HEK293T (cell line): ENCODE data around the gene CYP2W1.

ENCODE experiments used
- CTCF ChIA-PET: fragments of 350-600 bp; formaldehyde crosslinking; extraction: SDS; loops from one replicate; lab custom pipeline; 2021; ENCODE audit warnings: antibody characterized with exemption, inconsistent platforms; lab: Yijun Ruan, JAX
- POLR2A ChIA-PET: fragments of 350-600 bp; formaldehyde crosslinking; extraction: SDS; loops from one replicate; lab custom pipeline; 2020; ENCODE audit warnings: antibody characterized with exemption, inconsistent platforms; lab: Yijun Ruan, JAX
- DNase-seq: peaks from one replicate; pipeline ENCODE4 v3.0.0; 2012; ENCODE audit warnings: mixed read lengths; ENCODE audit errors: extremely low spot score
- ARNT ChIP-seq: fragments of 450-650 bp; IDR thresholded peaks from 2 replicates; pipeline ENCODE4 v1.6.1; 2017; ENCODE audit warnings: mild to moderate bottlenecking
- BHLHE40 ChIP-seq: fragments of 450-650 bp; IDR thresholded peaks from 2 replicates; pipeline ENCODE4 v1.6.1; 2016; ENCODE audit warnings: mild to moderate bottlenecking, moderate library complexity, borderline replicate concordance
- CTBP1 ChIP-seq: fragments of 450-650 bp; IDR thresholded peaks from 2 replicates; pipeline ENCODE4 v1.6.1; 2016; ENCODE audit warnings: borderline replicate concordance
- ELF4 ChIP-seq: fragments of 450-650 bp; IDR thresholded peaks from 2 replicates; pipeline ENCODE4 v1.6.1; 2017; ENCODE audit warnings: antibody characterized with exemption
- FOXA1 ChIP-seq: fragments of 450-650 bp; IDR thresholded peaks from 2 replicates; pipeline ENCODE4 v1.6.1; 2016; ENCODE audit warnings: mild to moderate bottlenecking
- FOXK2 ChIP-seq: fragments of 450-650 bp; IDR thresholded peaks from 2 replicates; pipeline ENCODE4 v1.6.1; 2016; ENCODE audit warnings: mild to moderate bottlenecking
- FOXM1 ChIP-seq: fragments of 450-650 bp; IDR thresholded peaks from 2 replicates; pipeline ENCODE4 v1.6.1; 2017; ENCODE audit warnings: mild to moderate bottlenecking, borderline replicate concordance
- HDGF ChIP-seq: fragments of 450-650 bp; IDR thresholded peaks from 2 replicates; pipeline ENCODE4 v1.6.1; 2017; ENCODE audit warnings: antibody characterized with exemption, borderline replicate concordance
- L3MBTL2 ChIP-seq: fragments of 450-650 bp; conservative IDR thresholded peaks from 2 replicates; pipeline ENCODE4 v1.6.1; 2016; ENCODE audit warnings: mild to moderate bottlenecking
- LEF1 ChIP-seq: fragments of 450-650 bp; IDR thresholded peaks from 2 replicates; pipeline ENCODE4 v1.6.1; 2017; ENCODE audit warnings: mild to moderate bottlenecking, borderline replicate concordance
- NFRKB ChIP-seq: fragments of 450-650 bp; IDR thresholded peaks from 2 replicates; pipeline ENCODE4 v1.6.1; 2016; ENCODE audit warnings: mild to moderate bottlenecking, moderate library complexity
- SP1 ChIP-seq: fragments of 450-650 bp; IDR thresholded peaks from 2 replicates; pipeline ENCODE4 v1.6.1; 2017
- SUZ12 ChIP-seq: fragments of 450-650 bp; IDR thresholded peaks from 2 replicates; pipeline ENCODE4 v1.6.1; 2016; ENCODE audit warnings: mild to moderate bottlenecking
- TARDBP ChIP-seq: fragments of 450-650 bp; IDR thresholded peaks from 2 replicates; pipeline ENCODE4 v1.6.1; 2016
- ZNF384 ChIP-seq: fragments of 450-650 bp; IDR thresholded peaks from 2 replicates; pipeline ENCODE4 v1.6.1; 2016
- TF ChIP-seq, protein P1 (sequence below): fragments of 450-650 bp; IDR thresholded peaks from 2 replicates; pipeline ENCODE4 v1.6.1; 2016

CYP2W1 gene

GRCh38 chr7:1004018-1004852 lies 21.3 kb downstream of the CYP2W1 start:
- ChIA-PET CTCF (no interaction called here), POLR2A (no interaction called here)
- DNase-seq: no peak
- TF ChIP-seq ELF4: no peak
- no peak for TF ChIP-seq SUZ12
- no peak for TF ChIP-seq SP1
- no peak for TF ChIP-seq NFRKB
- TF ChIP-seq ARNT: no peak
- TF ChIP-seq LEF1: no peak
- TF ChIP-seq TARDBP: no peak
- TF ChIP-seq HDGF: no peak
- TF ChIP-seq CTBP1: no peak
- TF ChIP-seq FOXM1: no peak
- no peak for TF ChIP-seq BHLHE40
- no peak for TF ChIP-seq FOXK2
- TF ChIP-seq, protein P1, sequence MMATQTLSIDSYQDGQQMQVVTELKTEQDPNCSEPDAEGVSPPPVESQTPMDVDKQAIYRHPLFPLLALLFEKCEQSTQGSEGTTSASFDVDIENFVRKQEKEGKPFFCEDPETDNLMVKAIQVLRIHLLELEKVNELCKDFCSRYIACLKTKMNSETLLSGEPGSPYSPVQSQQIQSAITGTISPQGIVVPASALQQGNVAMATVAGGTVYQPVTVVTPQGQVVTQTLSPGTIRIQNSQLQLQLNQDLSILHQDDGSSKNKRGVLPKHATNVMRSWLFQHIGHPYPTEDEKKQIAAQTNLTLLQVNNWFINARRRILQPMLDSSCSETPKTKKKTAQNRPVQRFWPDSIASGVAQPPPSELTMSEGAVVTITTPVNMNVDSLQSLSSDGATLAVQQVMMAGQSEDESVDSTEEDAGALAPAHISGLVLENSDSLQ: no peak
- no peak for TF ChIP-seq L3MBTL2
- no peak for TF ChIP-seq ZNF384
- no peak for TF ChIP-seq FOXA1

- CTCF ChIA-PET: no interaction called here
These were observed 22.3 kb downstream of the CYP2W1 start for GRCh38 chr7:1005303-1005702.

GRCh38 chr7:1007901-1008300 lies 24.9 kb downstream of the CYP2W1 start:
- POLR2A ChIA-PET: no interaction called here
- no peak for DNase-seq

More at GRCh38 chr7:1005303-1005702, 22.3 kb downstream of the CYP2W1 start:
- DNase-seq: no peak
- TF ChIP-seq FOXM1 (no peak), SUZ12 (no peak), ARNT (no peak), CTBP1 (no peak), L3MBTL2 (no peak), ELF4 (no peak), NFRKB (no peak), ZNF384 (no peak), FOXA1 (no peak), FOXK2 (no peak), SP1 (no peak)
- POLR2A ChIA-PET: no interaction called here

DNA sequence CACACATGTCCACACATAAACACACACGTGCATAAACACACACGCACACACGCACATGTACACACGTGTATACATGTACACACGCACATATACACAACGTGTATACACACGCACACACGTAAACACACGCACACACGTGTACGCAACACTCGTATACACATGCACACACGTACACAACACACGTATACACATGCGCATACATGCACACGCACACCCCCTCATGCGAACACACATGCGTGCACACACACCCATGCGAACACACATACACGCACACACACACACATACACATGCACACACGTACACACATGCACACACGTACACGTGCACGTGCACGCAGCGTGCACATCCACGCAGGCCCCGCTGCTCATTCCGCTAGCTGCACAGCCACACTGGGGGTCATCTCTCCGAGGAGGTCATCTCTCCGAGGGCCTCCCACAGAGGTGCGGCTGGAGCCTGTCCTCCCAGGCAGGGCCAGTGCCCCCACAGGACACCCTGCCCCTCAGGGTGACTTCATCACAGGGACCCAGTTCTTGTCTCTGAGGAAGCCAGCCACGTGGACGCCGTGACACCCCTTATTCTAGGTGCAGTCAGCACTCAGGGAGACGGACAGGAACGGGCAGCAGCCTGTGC lies 25.9 kb downstream of the CYP2W1 start:
- no peak for TF ChIP-seq FOXA1
- TF ChIP-seq ARNT: no peak
- no peak for TF ChIP-seq FOXK2
- TF ChIP-seq CTBP1: no peak
- TF ChIP-seq LEF1: no peak
- TF ChIP-seq L3MBTL2: no peak
- TF ChIP-seq SP1: no peak
- no peak for TF ChIP-seq NFRKB
- no peak for TF ChIP-seq TARDBP
- TF ChIP-seq, protein P1: no peak
- POLR2A ChIA-PET: no interaction called here
- DNase-seq: no peak
- CTCF ChIA-PET: no interaction called here

More at GRCh38 chr7:1007901-1008300, 24.9 kb downstream of the CYP2W1 start:
- no peak for TF ChIP-seq FOXA1
- TF ChIP-seq FOXM1: no peak
- TF ChIP-seq L3MBTL2: no peak
- no peak for TF ChIP-seq LEF1
- TF ChIP-seq FOXK2: no peak
- no peak for TF ChIP-seq SP1
- TF ChIP-seq ARNT: no peak
- no peak for TF ChIP-seq HDGF
- TF ChIP-seq CTBP1: no peak
- TF ChIP-seq SUZ12: no peak
- no peak for TF ChIP-seq ZNF384
- TF ChIP-seq, protein P1: no peak
- no peak for TF ChIP-seq ELF4
- TF ChIP-seq TARDBP: no peak
- no peak for TF ChIP-seq NFRKB
- TF ChIP-seq BHLHE40: no peak
- CTCF ChIA-PET: no interaction called here

DNA sequence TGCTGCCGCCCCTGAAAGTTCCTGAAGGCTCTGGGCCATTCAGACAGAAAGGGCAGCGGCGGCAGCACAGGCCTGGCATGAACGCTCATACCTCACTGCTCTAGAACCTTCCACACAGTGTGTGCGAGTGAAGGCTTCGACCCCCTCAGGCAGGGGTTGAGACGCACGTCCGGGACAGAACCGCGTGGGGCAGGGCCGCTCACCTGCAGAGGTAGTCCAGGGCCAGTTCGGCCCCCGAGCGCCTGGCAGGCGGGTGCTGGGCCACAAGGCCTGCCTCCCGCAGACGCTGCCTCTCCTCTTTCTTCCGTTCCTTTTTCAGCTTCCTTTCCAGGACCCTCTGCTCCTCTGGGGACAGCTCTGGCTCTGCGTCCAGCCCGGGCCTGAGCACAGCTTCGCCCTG lies 26.8 kb downstream of the CYP2W1 start:
- POLR2A ChIA-PET: no interaction called here
- no peak for DNase-seq
- CTCF ChIA-PET: no interaction called here
- TF ChIP-seq HDGF: no peak
- TF ChIP-seq TARDBP: no peak
- TF ChIP-seq NFRKB: no peak
- TF ChIP-seq, protein P1: no peak
- no peak for TF ChIP-seq BHLHE40
- no peak for TF ChIP-seq ZNF384
- no peak for TF ChIP-seq ARNT
- no peak for TF ChIP-seq SUZ12
- TF ChIP-seq FOXM1: no peak
- TF ChIP-seq SP1: no peak
